ENCODE results near the gene TMCC3.
"Not testable (repeated sequence)": the region's sequence is repeated elsewhere in the genome, so short reads cannot be mapped to it uniquely, and the experiment has no call there.

TMCC3 gene

DNA sequence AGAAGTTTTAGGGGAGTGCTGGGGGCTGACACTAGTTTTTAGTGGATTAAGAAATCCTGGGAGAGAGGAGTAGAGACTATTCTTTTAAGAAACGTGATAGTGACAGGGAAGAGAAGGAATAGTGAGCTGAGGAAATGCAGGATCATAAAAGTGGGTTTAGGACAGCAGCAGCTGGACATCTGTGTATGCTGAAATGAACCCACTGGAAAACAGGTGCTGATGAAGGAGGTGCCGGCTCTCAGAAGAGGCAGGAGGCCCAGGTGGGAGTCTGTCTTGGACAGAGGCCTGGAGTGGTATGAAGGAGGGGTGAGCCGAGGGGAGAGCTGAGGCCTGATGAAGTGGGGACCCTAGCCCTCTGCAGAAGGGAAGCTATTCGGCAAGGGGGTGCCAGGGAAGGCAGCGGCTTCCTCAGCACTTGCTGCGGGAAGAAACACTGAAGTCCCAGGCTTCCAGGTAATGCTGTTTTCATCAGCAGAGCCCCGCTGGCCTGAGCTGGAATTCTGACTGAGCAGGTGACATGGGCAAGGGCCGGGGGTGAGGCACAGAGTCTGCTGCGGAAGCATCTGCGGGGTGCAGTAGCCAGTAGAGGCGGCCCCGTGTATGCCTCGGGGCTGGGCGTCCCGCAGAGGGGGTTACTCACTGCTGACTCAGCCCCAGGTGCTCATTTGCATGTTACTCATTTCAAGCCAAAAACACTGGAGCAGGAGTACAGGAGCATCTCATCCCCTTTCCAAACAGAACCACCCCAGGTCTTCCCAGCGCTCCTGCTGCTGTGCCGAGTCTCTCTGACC is 89.7 kb downstream of the TMCC3 start:
- peaks cover 8% of the 10 kb centered on the region for H3K4me1 Mint-ChIP-seq
- no peak overlapping the region for H3K4me3 Mint-ChIP-seq
- H3K27ac Mint-ChIP-seq, result peak overlapping the region; percentile 2
- ATAC-seq (peak; percentile 82), DNase-seq (ENCODE audit: low spot score in 2 of 2) (no peak)
- no peaks in the 10 kb centered on the region for H3K9me3 Mint-ChIP-seq
- H3K36me3 Mint-ChIP-seq, result no peaks in the 10 kb centered on the region

DNA sequence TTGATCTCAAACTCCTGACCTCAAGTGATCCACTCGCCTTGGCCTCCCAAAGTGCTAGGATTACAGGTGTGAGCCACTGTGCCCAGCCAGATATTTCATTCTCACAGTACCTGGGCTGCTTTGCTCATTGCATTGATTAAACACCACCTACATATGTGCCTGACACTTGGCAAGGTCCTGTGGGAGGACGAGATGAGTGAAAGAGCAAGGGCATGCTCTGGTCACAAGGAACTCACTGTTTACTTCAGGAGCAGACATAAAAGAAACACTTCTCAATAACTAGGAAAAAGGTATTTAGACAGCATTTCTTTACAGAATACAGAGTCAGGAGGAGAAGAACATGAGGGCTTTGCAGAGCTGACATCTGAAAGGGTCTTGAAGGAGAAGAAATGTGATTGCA is 91.7 kb downstream of the TMCC3 start:
- no peaks in the 10 kb centered on the region for H3K36me3 Mint-ChIP-seq
- no peak overlapping the region for H3K4me3 Mint-ChIP-seq
- ATAC-seq (no peak), DNase-seq (ENCODE audit: low spot score in 2 of 2) (no peak)
- H3K9me3 Mint-ChIP-seq, result no peaks in the 10 kb centered on the region
- no peak overlapping the region for H3K27ac Mint-ChIP-seq
- H3K4me1 Mint-ChIP-seq, result peaks cover 8% of the 10 kb centered on the region

DNA sequence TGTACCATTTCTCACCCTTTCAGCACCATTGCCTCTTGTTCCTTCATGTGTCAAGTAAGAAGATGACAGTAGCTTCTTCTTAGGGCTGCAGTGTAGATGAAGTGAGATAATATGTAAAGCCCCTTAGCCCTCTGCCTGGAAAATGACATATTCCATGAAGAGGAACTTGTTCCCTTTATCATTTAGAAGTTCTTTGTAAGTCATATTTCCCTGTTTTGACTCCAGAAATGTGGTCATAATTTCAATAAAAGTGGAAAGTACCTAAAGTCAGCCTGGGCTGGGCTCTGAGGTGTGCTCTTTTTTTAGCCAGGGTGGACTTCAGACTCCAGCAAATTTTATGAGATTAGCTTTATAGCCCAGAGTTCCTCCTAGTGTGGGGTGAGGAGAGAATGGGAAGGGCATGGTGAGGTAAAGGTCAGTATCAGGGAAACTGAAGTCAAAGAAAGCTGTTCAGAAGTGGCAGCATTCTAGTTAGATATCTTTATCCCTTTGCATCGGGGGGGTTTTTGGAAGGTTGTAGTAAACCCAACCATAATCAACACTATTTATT is 92.5 kb downstream of the TMCC3 start:
- DNase-seq (ENCODE audit: low spot score in 2 of 2) (no peak), ATAC-seq (no peak)
- H3K9me3 Mint-ChIP-seq, result no peaks in the 10 kb centered on the region
- H3K36me3 Mint-ChIP-seq, result no peaks in the 10 kb centered on the region
- peaks cover 8% of the 10 kb centered on the region for H3K4me1 Mint-ChIP-seq
- H3K4me3 Mint-ChIP-seq, result no peak overlapping the region
- no peak overlapping the region for H3K27ac Mint-ChIP-seq

DNA sequence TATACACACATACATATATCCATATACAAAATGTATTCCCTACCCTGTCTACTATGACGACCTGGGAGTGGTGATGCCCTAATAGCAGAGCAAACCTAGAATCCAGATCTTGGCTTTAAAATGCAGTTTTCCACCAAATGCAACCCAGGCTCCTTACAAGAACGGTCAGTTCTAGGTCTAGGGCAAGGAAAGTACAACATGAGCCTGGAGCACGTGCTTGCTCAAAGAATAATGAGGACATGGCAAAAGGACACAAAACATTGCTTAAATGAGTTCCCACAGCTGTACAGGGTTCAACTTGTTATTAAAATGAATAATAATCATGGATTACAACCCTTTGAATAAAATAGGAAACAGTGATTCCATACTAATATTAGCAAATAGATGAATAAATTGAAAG is 94.7 kb downstream of the TMCC3 start:
- Mint-ChIP-seq H3K4me1 (peaks cover 13% of the 10 kb centered on the region), H3K36me3 (no peaks in the 10 kb centered on the region), H3K27ac (no peak overlapping the region), H3K4me3 (no peak overlapping the region), H3K9me3 (no peaks in the 10 kb centered on the region)
- DNase-seq (ENCODE audit: low spot score in 2 of 2) (no peak), ATAC-seq (no peak)

DNA sequence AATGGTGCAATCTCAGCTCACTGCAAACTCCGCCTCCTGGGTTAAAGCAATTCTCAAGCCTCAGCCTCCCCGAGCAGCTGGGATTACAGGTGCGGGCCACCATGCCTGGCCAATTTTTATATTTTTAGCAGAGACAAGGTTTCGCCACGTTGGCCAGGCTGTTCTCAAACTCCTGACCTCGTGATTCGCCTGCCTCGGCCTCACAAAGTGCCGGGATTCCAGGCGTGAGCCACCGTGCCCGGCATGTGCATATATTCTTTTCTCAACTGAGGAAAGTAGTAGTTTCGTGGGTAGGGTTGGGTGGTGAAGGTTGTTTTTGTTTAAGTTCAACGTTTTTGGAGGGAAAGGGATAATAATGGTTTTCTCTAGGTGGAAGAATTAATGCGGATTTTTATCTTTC is 96.5 kb downstream of the TMCC3 start:
- H3K27ac Mint-ChIP-seq, result no peak overlapping the region
- ATAC-seq (no peak), DNase-seq (ENCODE audit: low spot score in 2 of 2) (no peak)
- peaks cover 6% of the 10 kb centered on the region for H3K4me1 Mint-ChIP-seq
- H3K36me3 Mint-ChIP-seq, result no peaks in the 10 kb centered on the region
- H3K9me3 Mint-ChIP-seq, result no peaks in the 10 kb centered on the region
- H3K4me3 Mint-ChIP-seq, result no peak overlapping the region

DNA sequence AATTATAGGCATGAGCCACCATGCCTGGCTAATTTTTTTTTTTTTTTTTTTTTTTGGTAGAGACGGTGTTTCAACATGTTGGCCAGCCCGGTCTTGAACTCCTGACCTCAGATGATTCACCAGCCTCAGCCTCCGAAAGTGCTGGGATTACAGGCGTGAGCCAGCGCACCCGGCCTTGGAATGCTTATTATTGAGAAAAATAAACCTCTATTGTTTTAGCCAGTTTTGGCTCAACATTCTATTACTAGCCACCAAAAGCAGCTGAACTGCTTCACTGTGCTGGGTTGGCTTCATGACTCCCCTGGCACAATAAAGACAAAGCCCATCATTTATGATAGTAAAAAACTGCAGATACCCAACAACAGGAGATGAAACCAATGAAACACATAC is 97.2 kb downstream of the TMCC3 start:
- Mint-ChIP-seq H3K4me3 (no peak overlapping the region), H3K27ac (no peak overlapping the region), H3K4me1 (peaks cover 6% of the 10 kb centered on the region)

DNA sequence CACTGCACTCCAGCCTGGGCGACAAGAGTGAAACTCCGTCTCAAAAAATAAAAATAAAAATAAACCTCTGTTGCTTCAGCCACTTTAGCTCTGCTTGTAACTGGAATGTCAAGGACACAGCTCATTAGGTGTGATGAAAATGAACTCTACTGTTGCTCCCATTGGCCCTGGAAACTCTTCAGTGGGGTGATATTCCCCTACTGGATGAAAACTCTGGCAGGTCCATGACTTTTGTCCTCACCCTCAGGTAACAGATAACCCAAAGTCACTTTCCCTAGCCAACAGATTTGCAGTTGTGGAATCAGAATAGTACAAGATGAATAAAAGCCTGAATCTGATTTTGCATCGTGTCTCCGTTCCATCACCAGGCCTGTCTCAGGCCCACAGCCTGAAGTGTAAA is 98.5 kb downstream of the TMCC3 start:
- Mint-ChIP-seq H3K9me3 (peaks cover 12% of the 10 kb centered on the region), H3K4me3 (no peak overlapping the region), H3K4me1 (peaks cover 6% of the 10 kb centered on the region), H3K27ac (no peak overlapping the region), H3K36me3 (no peaks in the 10 kb centered on the region)
- no peak for DNase-seq (ENCODE audit: low spot score in 2 of 2)
- no peak for ATAC-seq

More for the DNA sequence above, 97.2 kb downstream of the TMCC3 start:
- ATAC-seq (no peak), DNase-seq (ENCODE audit: low spot score in 2 of 2) (no peak)
- H3K36me3 Mint-ChIP-seq, result no peaks in the 10 kb centered on the region
- H3K9me3 Mint-ChIP-seq, result peaks cover 3% of the 10 kb centered on the region

DNA sequence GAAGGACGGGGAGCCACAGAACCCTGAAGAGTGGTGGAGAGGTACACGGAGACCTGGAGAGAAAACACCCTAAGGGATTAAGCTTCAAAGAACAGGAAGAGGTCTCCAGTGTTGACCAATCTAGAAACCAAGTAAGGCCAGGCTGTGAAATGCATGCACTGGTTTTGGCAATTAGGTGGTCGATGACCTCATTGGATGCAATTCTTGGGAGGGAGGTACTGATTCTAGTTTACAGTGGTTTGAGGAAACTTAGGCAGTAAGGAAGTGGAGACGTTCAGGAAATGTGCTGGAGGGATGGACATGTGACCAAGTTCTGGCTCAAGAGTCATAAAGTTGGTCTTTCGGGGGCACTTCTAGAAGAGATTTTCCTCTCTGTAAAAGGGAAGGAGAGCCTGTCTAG is 99.4 kb downstream of the TMCC3 start:
- Mint-ChIP-seq H3K36me3 (no peaks in the 10 kb centered on the region), H3K4me3 (no peak overlapping the region), H3K4me1 (peaks cover 6% of the 10 kb centered on the region), H3K9me3 (peaks cover 12% of the 10 kb centered on the region), H3K27ac (no peak overlapping the region)
- ATAC-seq (no peak), DNase-seq (ENCODE audit: low spot score in 2 of 2) (no peak)

DNA sequence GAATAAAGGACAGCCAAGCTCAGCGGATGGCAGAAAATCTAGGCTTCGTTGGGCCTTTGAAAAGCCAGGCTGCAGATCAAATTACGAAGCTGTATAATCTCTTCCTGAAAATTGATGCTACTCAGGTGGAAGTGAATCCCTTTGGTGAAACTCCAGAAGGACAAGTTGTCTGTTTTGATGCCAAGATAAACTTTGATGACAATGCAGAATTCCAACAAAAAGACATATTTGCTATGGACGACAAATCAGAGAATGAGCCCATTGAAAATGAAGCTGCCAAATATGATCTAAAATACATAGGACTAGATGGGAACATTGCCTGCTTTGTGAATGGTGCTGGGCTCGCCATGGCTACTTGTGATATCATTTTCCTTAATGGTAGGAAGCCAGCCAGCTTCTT is 101.5 kb downstream of the TMCC3 start:
- H3K4me3 Mint-ChIP-seq; DNase-seq (ENCODE audit: low spot score in 2 of 2); H3K27ac Mint-ChIP-seq; H3K36me3 Mint-ChIP-seq; H3K4me1 Mint-ChIP-seq; ATAC-seq: not testable (repeated sequence)
- H3K9me3 Mint-ChIP-seq, result peaks cover 17% of the 10 kb centered on the region

DNA sequence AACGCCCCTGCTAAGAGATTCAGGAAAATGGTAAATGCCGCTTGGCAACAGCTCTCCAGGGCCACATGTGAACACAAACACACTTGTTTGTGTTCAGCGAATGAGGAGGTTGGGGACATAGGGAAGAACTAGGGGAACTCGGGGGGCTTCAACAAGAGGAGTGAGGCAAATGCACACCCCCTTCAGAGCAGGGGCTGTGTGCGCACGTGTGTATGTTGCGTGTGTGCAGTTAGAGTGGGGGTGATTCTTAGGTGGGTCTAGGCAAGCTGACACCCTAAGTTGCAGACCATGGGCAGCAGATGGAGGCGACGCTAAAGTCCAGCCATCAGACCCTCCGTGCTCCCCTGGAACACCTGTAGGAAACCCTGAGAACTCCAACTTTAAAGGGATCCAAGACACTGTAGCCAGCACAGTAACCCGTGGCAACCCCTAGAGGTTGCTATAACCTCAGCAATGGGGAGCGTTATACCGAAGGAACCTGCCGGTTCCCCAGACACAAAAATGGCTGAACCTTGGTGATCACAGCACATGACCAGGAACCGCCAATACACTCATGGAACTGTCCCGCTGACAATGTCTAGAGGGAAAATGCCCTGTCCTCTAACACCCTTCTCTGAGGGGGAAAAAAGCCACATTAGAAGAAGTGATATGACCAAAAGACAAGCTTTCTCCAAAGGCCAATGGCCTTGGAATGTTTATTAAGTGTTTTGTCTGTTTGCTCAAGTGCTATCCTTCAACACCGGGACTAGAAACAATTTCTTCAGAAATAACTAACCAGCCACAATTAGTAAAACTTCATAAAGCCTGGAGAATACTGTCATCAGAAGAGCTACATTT is 104.2 kb downstream of the TMCC3 start:
- Mint-ChIP-seq H3K36me3 (no peaks in the 10 kb centered on the region), H3K4me1 (peaks cover 5% of the 10 kb centered on the region), H3K9me3 (peaks cover 17% of the 10 kb centered on the region), H3K4me3 (no peak overlapping the region), H3K27ac (no peak overlapping the region)
- DNase-seq (ENCODE audit: low spot score in 2 of 2), result no peak
- peak; percentile 71 for ATAC-seq

DNA sequence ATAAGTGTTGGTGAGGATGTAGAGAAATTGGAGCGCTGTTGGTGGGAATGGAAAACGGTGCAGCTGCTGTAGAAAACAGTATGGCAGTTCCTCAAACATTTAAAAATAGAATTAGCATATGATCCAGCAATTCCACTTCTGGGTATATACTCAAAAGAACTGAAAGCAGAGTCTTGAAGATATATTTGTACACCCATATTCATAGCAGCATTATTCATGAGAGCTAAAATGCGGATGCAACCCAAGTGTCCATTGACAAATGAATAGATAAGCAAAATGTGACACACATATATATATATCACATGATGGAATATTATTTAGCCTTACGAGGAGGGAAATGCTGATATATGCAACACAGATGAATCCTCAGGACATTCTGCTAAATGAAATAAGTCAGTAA is 106.0 kb downstream of the TMCC3 start:
- Mint-ChIP-seq H3K27ac (no peak overlapping the region), H3K4me3 (no peak overlapping the region), H3K9me3 (peaks cover 17% of the 10 kb centered on the region), H3K4me1 (no peaks in the 10 kb centered on the region), H3K36me3 (no peaks in the 10 kb centered on the region)
- DNase-seq (ENCODE audit: low spot score in 2 of 2) (no peak), ATAC-seq (no peak)

DNA sequence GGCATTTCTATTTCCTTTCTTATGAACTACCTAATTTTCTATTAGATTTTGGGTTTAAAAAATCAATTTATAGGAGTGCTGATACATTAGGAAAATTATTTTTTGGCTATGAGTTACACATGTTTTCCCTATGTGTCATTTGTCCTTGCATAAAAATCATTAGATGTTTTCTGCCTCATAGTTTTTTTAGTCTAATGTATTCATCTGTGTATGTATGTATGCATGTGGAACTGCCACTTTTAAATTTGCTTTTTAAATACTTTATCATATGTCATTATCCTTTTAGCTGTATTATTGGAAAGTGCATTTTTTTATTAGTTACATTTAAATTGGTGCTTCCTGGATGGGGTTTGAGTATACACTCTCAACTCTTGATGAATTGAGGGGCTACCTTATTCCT is 112.0 kb downstream of the TMCC3 start:
- no peak for ATAC-seq
- no peaks in the 10 kb centered on the region for H3K36me3 Mint-ChIP-seq
- H3K4me1 Mint-ChIP-seq, result peaks cover 6% of the 10 kb centered on the region
- H3K4me3 Mint-ChIP-seq, result no peak overlapping the region
- H3K27ac Mint-ChIP-seq, result no peak overlapping the region
- H3K9me3 Mint-ChIP-seq, result no peaks in the 10 kb centered on the region
- DNase-seq (ENCODE audit: low spot score in 2 of 2), result no peak

DNA sequence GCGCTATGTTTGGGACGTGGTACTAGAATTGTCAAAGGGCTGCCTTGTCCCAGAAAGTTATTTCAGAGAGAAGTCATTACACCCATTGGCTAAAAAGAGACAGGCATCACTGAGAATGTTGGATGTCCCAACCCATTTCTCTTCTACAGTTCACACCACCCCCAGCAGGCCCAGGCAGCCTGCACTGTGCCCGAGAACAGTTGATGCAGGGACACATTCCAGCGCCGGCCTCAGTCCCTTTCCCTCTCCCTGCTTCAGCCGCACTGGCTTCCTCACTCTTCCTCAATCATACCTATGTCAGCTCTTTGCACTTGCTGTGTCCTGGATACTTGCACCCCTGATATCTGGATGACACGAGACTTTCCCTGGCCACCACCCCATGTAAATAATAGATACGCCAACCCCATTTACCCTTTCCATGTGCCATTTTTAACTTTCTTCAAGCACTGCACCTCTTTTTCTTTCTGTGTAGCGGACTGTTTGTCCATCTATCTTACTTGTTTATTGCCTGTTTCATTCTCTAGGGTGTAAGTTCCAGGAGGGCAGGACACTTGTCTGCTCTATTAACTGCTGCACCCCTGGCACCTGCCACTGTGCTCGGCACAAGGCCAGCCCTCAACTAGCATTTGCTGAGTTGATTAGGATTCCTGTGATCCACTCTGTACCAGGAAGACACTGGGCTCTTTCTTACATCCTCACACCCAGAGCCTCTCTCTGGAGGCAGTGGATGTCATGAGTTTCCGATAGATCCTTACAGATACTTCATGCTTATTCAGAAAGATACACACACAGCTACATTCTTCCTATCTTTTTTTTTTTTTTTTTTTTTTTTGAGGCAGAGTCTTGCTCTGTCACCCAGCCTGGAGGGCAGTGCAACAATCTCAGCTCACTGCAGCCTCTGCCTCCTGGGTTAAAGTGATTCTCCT is 114.1 kb downstream of the TMCC3 start:
- H3K9me3 Mint-ChIP-seq, result no peaks in the 10 kb centered on the region
- peaks cover 14% of the 10 kb centered on the region for H3K4me1 Mint-ChIP-seq
- no peak for ATAC-seq
- DNase-seq (ENCODE audit: low spot score in 2 of 2), result no peak
- no peak overlapping the region for H3K27ac Mint-ChIP-seq
- H3K36me3 Mint-ChIP-seq, result no peaks in the 10 kb centered on the region
- no peak overlapping the region for H3K4me3 Mint-ChIP-seq

DNA sequence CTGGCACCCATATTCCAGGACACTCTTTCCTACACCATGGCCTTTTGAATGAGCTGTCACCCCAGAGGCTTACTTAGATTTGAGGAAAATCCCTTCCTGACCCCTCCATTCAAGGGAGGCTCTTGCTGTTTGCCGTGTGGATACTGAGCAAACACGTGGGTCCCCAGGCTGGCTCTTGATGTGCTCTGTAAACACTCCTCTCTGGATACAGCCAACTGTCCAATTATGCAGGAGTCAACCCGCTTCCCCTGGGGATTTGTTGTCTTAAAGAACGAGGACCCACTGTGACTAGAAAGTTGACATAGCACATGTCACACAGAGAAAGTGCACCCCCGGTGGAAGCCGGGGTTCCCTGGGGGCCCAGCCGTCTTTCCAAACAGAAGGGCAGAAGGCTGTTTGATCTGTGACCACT is 114.8 kb downstream of the TMCC3 start:
- Mint-ChIP-seq H3K27ac (no peak overlapping the region), H3K36me3 (no peaks in the 10 kb centered on the region), H3K9me3 (no peaks in the 10 kb centered on the region), H3K4me1 (peaks cover 14% of the 10 kb centered on the region), H3K4me3 (no peak overlapping the region)
- ATAC-seq, result no peak
- DNase-seq (ENCODE audit: low spot score in 2 of 2), result no peak
